GM12872 (cell line): ENCODE measurements around the gene ELL2.

Source experiments
- TF ChIP-seq, protein P1 (sequence below): IDR thresholded peaks from 3 replicates; pipeline ENCODE4 v1.5.1; 2011; ENCODE audit warnings: low read depth, mild to moderate bottlenecking, low read length, moderate library complexity; ENCODE audit not compliant: insufficient read depth

The ELL2 gene

DNA sequence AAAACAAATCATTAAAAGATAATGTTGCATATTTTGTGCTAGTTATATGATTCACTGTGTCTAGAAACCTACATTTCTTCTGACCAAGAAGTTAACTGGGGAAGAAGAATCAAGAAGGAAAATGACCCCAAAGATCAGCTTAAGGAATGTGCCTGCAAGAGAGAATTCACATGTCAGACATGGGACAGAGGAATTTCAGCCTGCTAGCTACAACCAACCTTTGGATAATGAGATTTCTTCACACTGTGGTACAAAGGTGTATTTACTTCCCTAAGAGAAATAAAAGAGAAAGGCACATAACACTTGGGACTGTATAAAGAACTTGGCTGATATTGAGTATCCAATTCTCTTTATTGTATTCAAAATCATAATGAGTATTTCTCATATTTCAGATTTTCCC is 39.6 kb upstream of the ELL2 start:
- TF ChIP-seq, protein P1, sequence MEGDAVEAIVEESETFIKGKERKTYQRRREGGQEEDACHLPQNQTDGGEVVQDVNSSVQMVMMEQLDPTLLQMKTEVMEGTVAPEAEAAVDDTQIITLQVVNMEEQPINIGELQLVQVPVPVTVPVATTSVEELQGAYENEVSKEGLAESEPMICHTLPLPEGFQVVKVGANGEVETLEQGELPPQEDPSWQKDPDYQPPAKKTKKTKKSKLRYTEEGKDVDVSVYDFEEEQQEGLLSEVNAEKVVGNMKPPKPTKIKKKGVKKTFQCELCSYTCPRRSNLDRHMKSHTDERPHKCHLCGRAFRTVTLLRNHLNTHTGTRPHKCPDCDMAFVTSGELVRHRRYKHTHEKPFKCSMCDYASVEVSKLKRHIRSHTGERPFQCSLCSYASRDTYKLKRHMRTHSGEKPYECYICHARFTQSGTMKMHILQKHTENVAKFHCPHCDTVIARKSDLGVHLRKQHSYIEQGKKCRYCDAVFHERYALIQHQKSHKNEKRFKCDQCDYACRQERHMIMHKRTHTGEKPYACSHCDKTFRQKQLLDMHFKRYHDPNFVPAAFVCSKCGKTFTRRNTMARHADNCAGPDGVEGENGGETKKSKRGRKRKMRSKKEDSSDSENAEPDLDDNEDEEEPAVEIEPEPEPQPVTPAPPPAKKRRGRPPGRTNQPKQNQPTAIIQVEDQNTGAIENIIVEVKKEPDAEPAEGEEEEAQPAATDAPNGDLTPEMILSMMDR, result no peak

DNA sequence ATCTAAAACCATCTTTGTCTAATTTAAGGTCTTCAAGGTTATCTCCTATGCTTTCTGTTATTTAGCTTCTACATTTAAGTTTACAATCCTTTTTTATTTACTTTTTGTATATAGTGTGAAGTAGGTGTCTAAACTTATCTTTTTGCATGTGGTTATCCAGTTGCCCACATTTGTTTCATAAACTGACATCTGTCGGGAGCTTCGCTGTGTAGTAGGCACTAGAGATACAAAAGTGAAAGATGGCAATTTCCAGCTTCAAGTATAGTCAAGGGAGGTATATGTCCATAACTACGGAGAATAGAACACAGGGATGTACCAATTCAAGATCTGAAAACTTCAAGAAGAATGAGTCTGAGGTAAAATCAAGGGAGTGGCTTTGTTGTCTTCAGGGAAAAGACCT is 38.7 kb upstream of the ELL2 start:
- TF ChIP-seq, protein P1, result no peak

DNA sequence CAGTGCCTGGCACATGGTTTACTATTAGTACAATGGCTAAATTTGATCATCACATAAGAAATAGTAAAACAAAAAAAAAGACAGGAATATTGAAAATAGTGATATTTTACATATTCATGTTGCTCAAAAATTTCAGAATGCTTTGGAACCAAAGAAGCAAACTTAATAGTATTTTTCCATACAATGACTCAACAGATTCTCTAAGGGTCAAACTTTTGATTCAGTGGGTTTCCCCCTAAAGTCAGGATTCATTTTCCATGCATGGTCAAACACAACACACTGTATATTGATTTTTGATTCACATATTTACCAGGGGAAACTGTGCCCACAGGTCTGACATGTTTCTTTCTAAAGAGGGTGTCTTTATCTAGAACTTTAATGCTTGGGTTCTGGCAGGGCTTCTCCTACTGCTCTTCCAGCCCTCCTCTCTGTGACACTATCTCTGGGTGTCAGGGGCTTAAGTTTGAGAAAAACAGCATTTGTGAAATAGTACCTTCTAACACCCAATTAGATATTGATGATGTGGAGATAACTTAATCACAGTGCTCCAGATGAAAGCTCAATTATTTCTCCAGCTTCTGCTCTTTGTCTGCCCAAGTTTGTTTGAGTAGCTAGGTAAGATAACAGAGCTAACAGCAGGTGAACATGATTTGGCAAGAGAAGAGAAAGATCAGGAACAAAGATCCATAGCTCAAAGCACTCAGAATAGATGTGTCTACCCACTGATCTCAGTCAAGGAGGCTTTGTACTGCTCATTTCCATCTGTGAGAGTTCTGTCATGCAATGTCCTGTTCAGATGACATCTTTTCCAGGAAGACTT is 35.5 kb upstream of the ELL2 start:
- TF ChIP-seq, protein P1, result no peak

DNA sequence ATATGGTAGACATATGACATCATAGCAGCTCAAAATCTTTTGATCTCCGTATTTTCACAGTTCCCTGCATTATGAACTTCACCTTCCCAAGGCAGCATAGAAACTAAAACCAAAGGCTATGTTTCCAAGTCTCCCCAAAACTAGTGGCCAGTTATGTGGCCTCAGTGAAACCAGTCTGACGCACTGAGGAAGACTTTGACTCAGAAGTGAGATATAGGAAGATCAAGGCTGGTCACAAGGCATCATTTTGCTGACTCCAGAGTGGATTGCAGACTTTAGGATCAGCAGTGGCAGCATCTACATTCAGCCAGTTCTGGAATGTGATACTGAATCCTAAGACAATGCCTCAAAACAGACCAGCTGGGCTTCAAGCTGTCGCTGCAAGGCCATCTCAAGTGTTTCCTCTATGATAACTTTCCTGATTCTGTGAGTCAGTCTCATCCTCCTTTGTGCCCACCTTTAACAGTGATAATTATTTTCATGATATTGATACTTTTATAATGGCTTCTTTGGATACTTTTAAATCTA is 34.4 kb upstream of the ELL2 start:
- TF ChIP-seq, protein P1, result no peak

DNA sequence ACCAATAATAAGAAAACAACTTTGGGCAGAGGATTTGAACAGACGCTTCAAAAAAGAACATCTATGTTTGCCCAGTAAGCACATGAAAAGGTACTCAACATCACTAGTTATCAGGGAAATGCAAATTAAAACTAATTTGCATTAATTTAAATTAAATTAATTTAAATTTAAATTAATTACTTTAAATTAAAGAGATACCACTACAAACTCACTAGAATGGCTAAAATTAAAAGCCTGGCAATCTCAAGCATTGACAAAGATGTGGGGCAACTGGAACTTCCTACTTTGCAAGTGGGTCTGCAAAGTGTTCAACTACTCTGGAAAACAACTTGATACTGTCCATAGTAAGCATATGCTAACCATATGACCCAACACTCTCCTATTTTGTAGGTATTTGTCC is 32.1 kb upstream of the ELL2 start:
- TF ChIP-seq, protein P1, result no peak

DNA sequence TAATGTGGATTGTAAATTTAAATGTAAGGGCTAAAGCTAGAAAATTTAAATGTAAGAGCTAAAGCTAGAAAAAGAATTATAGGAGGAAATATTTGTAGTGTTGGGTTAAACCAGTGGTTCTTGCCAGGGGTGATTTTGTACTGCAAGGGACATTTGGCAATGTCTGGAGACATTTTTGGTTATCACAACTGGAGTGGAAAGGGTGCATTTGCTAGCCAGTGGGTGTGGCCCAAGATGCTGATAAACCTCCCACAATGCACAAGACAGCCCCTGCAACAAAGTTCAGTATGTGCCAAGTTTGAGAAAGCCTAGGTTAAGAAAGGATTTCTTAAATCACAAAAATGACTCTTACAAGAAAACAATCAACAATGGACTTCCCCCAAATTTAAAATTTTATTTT is 31.6 kb upstream of the ELL2 start:
- TF ChIP-seq, protein P1, result no peak

DNA sequence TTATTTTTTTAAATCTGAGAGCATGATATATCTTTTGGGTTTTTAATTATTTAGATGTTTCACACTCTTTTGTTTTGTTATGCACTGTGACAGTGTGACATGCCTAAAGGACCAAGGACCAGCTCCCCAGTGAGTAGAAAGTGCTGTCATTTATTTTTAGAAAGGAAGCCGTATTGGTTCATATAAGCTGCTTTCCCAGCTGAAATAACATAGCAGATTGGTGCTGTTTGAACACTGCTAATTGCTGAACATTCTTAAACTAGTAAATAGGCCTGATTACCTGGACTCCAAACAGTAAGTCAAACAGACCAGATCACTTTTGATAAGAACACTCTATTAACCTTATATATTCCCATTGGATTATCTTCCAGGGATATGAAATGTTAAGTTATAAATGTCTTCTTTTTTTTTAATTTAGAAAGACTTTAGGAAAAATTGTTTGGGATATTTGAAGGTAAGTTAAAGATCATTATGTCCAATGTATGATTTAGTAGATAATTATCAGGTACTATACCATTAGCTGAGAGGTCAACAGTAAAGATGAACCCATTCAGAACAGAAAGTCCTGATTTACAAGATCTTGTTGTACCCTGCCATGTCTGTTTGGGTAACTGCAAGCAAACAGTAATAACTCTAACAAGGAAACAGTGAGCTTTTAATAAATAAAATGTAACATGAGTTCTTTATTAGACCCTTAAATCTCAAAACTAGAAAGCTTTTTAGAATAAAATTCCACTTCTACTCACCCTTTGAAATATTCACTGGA is 27.8 kb upstream of the ELL2 start:
- TF ChIP-seq, protein P1, result no peak
